Uterus (tissue), 2 donors: Measurements from ENCODE around the gene THG1L.

Experiments
- POLR2A ChIP-seq, 2 donors: fragments of 450-650 bp; IDR thresholded peaks; one replicate each; pipeline ENCODE4 v1.6.1; 2016; ENCODE audit warnings: antibody characterized with exemption in 2 of 2, mild to moderate bottlenecking in 1 of 2, moderate library complexity in 1 of 2
- TF ChIP-seq, protein P1 (sequence below), 4 experiments: fragments of 200-600 bp in 2 of 4; fragments of 450-650 bp in 2 of 4; sonication (generic) in 2 of 4; IDR thresholded peaks; one replicate each; pipeline ENCODE4 v1.5.1; 2016 to 2019; ENCODE audit warnings: antibody characterized with exemption in 4 of 4, mild to moderate bottlenecking in 2 of 4, moderate library complexity in 1 of 4

DNA sequence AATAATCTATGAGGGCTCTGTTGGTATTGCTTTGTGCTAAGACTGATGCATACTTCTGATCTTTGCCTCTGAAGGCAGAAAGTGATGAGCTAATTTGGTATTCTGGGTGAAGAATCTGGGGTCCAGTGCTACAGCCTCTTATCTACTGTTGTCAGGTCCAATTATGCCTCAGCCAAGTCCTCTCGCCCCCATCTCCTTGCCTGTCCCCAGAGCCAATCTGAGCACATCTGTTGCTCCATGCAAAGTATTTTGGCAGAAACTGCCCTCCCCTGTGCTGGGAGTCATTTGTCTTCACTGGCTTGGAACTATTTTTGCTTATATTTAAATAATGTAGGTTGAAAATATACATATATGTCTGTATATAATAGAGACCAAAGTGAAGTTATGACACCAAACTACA is 35.7 kb downstream of the THG1L start:
- TF ChIP-seq, protein P1, sequence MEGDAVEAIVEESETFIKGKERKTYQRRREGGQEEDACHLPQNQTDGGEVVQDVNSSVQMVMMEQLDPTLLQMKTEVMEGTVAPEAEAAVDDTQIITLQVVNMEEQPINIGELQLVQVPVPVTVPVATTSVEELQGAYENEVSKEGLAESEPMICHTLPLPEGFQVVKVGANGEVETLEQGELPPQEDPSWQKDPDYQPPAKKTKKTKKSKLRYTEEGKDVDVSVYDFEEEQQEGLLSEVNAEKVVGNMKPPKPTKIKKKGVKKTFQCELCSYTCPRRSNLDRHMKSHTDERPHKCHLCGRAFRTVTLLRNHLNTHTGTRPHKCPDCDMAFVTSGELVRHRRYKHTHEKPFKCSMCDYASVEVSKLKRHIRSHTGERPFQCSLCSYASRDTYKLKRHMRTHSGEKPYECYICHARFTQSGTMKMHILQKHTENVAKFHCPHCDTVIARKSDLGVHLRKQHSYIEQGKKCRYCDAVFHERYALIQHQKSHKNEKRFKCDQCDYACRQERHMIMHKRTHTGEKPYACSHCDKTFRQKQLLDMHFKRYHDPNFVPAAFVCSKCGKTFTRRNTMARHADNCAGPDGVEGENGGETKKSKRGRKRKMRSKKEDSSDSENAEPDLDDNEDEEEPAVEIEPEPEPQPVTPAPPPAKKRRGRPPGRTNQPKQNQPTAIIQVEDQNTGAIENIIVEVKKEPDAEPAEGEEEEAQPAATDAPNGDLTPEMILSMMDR (IDR thresholded peaks at IDR 0.05) = no peak
- TF ChIP-seq POLR2A (IDR thresholded peaks at IDR 0.05) = no peak
